ENCODE data around the gene KCNK13. TPM values are rescaled to one million over a fixed set of nuclear protein-coding genes. Genes with fewer than 3 reads are reported as not detected.

KCNK13 gene
- total RNA-seq, 1 experiment from 2014 or later, result not detected

GRCh38 chr14:90179357-90179756 is 117.6 kb downstream of the KCNK13 start:
- in situ Hi-C loops (cut with HindIII; ENCODE audit: low pct_unique_long_range_greater_than_20kb, low sequenced_read_pairs) (no loop called here), intact Hi-C loops (cut with micrococcal nuclease; ENCODE audit: unreplicated experiment) (no loop called here)
- no peak for TF ChIP-seq REST (IDR thresholded peaks at IDR 0.05; ENCODE audit: insufficient read depth in 1 of 2, low read depth in 2 of 2, low read length in 1 of 2)
- TF ChIP-seq SIN3A (IDR thresholded peaks at IDR 0.05; ENCODE audit: borderline replicate concordance, insufficient read depth, low read depth, low read length), result no peak
- TF ChIP-seq TCF7L2 (IDR thresholded peaks at IDR 0.05; ENCODE audit: low read depth, low read length), result no peak
- TF ChIP-seq CTCF (IDR thresholded peaks at IDR 0.05), result no peak
- TF ChIP-seq POLR2AphosphoS5 (IDR thresholded peaks at IDR 0.05; ENCODE audit: low read depth, low read length), result no peak
- ATAC-seq (no peak), DNase-seq (ENCODE audit: low read depth, low spot score) (no peak)
- ChIA-PET POLR2A (interaction anchor here (0.6 kb wide), 1 partner anchor 38 kb away, joined by 4 read pairs; no protein-coding TSS in a partner anchor), CTCF (no interaction called here)
- no peaks in the 10 kb centered on the region for H3K9me3 ChIP-seq (ENCODE audit: control insufficient read depth, insufficient read depth, low read depth, low read length)
- no peak overlapping the region for H3K4me3 ChIP-seq (ENCODE audit: low read depth in 2 of 2, low read length in 2 of 2)
- no peaks in the 10 kb centered on the region for H3K4me1 ChIP-seq (ENCODE audit: control insufficient read depth, insufficient read depth, low read length)
- H3K36me3 ChIP-seq (ENCODE audit: control insufficient read depth, insufficient read depth, low read length), result no peaks in the 10 kb centered on the region
- no peaks in the 10 kb centered on the region for H3K27me3 ChIP-seq (ENCODE audit: control insufficient read depth, insufficient read depth, low read length)
- no TSS peak for BruUV-seq (replicated peaks)
- no peak overlapping the region for H3K27ac ChIP-seq (ENCODE audit: low read length)

GRCh38 chr14:90179809-90180779 is 118.3 kb downstream of the KCNK13 start:
- TF ChIP-seq TCF7L2 (IDR thresholded peaks at IDR 0.05; ENCODE audit: low read depth, low read length) (no peak), POLR2AphosphoS5 (IDR thresholded peaks at IDR 0.05; ENCODE audit: low read depth, low read length) (no peak), REST (IDR thresholded peaks at IDR 0.05; ENCODE audit: insufficient read depth in 1 of 2, low read depth in 2 of 2, low read length in 1 of 2) (no peak), CTCF (IDR thresholded peaks at IDR 0.05) (no peak), SIN3A (IDR thresholded peaks at IDR 0.05; ENCODE audit: borderline replicate concordance, insufficient read depth, low read depth, low read length) (no peak)
- POLR2A ChIA-PET, result no interaction called here
- CTCF ChIA-PET, result no interaction called here
- DNase-seq (ENCODE audit: low read depth, low spot score), result no peak
- Histone ChIP-seq H3K27ac (ENCODE audit: low read length) (no peak overlapping the region), H3K4me3 (ENCODE audit: low read depth in 2 of 2, low read length in 2 of 2) (no peak overlapping the region), H3K4me1 (ENCODE audit: control insufficient read depth, insufficient read depth, low read length) (no peaks in the 10 kb centered on the region), H3K27me3 (ENCODE audit: control insufficient read depth, insufficient read depth, low read length) (no peaks in the 10 kb centered on the region; the same call in 1 of the 2 replicates), H3K36me3 (ENCODE audit: control insufficient read depth, insufficient read depth, low read length) (no peaks in the 10 kb centered on the region), H3K9me3 (ENCODE audit: control insufficient read depth, insufficient read depth, low read depth, low read length) (no peaks in the 10 kb centered on the region)
- intact Hi-C loops (cut with micrococcal nuclease; ENCODE audit: unreplicated experiment), result no loop called here
- no peak for ATAC-seq
- no TSS peak for BruUV-seq (replicated peaks)
- in situ Hi-C loops (cut with HindIII; ENCODE audit: low pct_unique_long_range_greater_than_20kb, low sequenced_read_pairs), result no loop called here

All from Panc1 (cell line).